K562 treated with DMSO at 1 percent for 48 hours (cell line): ENCODE data around the gene GGT5. TPM values are rescaled to one million over a fixed set of nuclear protein-coding genes. Genes with fewer than 3 reads are reported as not detected.

Source experiments
- total RNA-seq: library from RNA; unstranded; fragments of 300-600 nt; gene quantifications from 2 replicates; pipeline ENCODE4 v1.2.3, GENCODE V29; 2022; ENCODE audit warnings: low replicate concordance; ENCODE audit errors: extremely low read depth

GGT5 gene
- not detected in 2 replicates for total RNA-seq

GRCh38 chr22:24245030-24245431 is at the start of gene GGT5:
Gene GGT5, minus strand, starts transcription at chr22:24245082. Its CDS starts 357 bp downstream, at chr22:24244725.

GRCh38 chr22:24270556-24271385 is 25.9 kb upstream of the GGT5 start, which contains the start of gene SPECC1L:
Gene SPECC1L, plus strand, starts transcription at chr22:24270831. Its CDS starts 31,401 bp downstream, at chr22:24302232.

GRCh38 chr22:24181088-24181995 is 63.5 kb downstream of the GGT5 start, which contains the start of gene SUSD2:
Gene SUSD2, plus strand, starts transcription at chr22:24181487. Its CDS starts 33 bp downstream, at chr22:24181520.

Other genes with a start within 250 kb of the GGT5 start
- gene GSTT4, start 239.6 kb downstream of the GGT5 start, total RNA-seq, result not detected in 2 replicates
- gene CABIN1, start 233.8 kb downstream of the GGT5 start, total RNA-seq, result not detected in 2 replicates
- gene SUSD2, start 63.6 kb downstream of the GGT5 start, total RNA-seq, result not detected in 2 replicates
- not detected in 2 replicates for gene SPECC1L, start 25.7 kb upstream of the GGT5 start, total RNA-seq
- gene ADORA2A, start 182.5 kb upstream of the GGT5 start, total RNA-seq, result not detected in 2 replicates